Large intestine (tissue), 3 donors: ENCODE results near the gene HGF. TPM values are rescaled to one million over a fixed set of nuclear protein-coding genes. Genes with fewer than 3 reads are reported as not detected.

Source experiments
- DNase-seq, 2 donors: peaks; one replicate each; pipeline versions ENCODE4 v3.0.0 to v3.0.0-alpha.2; 2013
- H3K27ac ChIP-seq: one replicate; pipeline ENCODE4 v1.5.1; 2013; ENCODE audit warnings: low read length
- H3K27me3 ChIP-seq: 2 replicates; pipeline ENCODE4 v1.6.1; 2013; ENCODE audit warnings: low read length; ENCODE audit not compliant: control insufficient read depth, insufficient read depth
- H3K36me3 ChIP-seq: 2 replicates; pipeline ENCODE4 v1.6.1; 2013; ENCODE audit warnings: low read length; ENCODE audit not compliant: control insufficient read depth, insufficient read depth
- H3K4me1 ChIP-seq: one replicate; pipeline ENCODE4 v1.6.1; 2013; ENCODE audit warnings: low read length; ENCODE audit not compliant: control insufficient read depth, insufficient read depth
- H3K4me3 ChIP-seq: one replicate; pipeline ENCODE4 v1.5.1; 2013; ENCODE audit warnings: low read length
- H3K9me3 ChIP-seq: one replicate; pipeline ENCODE4 v1.6.1; 2013; ENCODE audit warnings: mild to moderate bottlenecking, low read depth, low read length, moderate library complexity; ENCODE audit not compliant: control insufficient read depth
- WGBS: methylation state at CpG from one replicate; pipeline ENCODE4 v1.1.5; 2013; ENCODE audit warnings: low lambda C conversion rate; ENCODE audit not compliant: insufficient coverage; 5-methylcytosine and 5-hydroxymethylcytosine counted together
- polyA plus RNA-seq: library from polyadenylated mRNA; unstranded; fragments of 120-200 nt; gene quantifications from one replicate; pipeline ENCODE4 v1.2.1, GENCODE V29; 2013

The HGF gene
- polyA plus RNA-seq, 1 donor, result 2.8 TPM

- Histone ChIP-seq H3K36me3 (no peaks in the 10 kb centered on the region), H3K27ac (no peak overlapping the region), H3K4me3 (no peak overlapping the region), H3K9me3 (no peaks in the 10 kb centered on the region), H3K27me3 (no peaks in the 10 kb centered on the region), H3K4me1 (no peaks in the 10 kb centered on the region)
- DNase-seq, result no peak
- WGBS, result 100% methylated on average over 2 of the region's 2 CpGs
These were observed 48.4 kb downstream of the HGF start for GRCh38 chr7:81721437-81721836.

GRCh38 chr7:81719865-81720264 is 50.0 kb downstream of the HGF start:
- no peak for DNase-seq
- Histone ChIP-seq H3K27me3 (no peaks in the 10 kb centered on the region), H3K9me3 (no peaks in the 10 kb centered on the region), H3K4me3 (no peak overlapping the region), H3K4me1 (no peaks in the 10 kb centered on the region), H3K36me3 (no peaks in the 10 kb centered on the region), H3K27ac (no peak overlapping the region)

- no peak for DNase-seq
- H3K27ac ChIP-seq, result no peak overlapping the region
- WGBS, result 87% methylated on average over 3 of the region's 5 CpGs
- H3K36me3 ChIP-seq, result no peaks in the 10 kb centered on the region
- no peaks in the 10 kb centered on the region for H3K27me3 ChIP-seq
- H3K4me3 ChIP-seq, result no peak overlapping the region
- no peaks in the 10 kb centered on the region for H3K9me3 ChIP-seq
- H3K4me1 ChIP-seq, result no peaks in the 10 kb centered on the region
These were observed 53.8 kb downstream of the HGF start for GRCh38 chr7:81715984-81716588.

GRCh38 chr7:81714306-81714705 is 55.5 kb downstream of the HGF start:
- Histone ChIP-seq H3K4me1 (no peaks in the 10 kb centered on the region), H3K4me3 (no peak overlapping the region), H3K36me3 (no peaks in the 10 kb centered on the region), H3K27me3 (no peaks in the 10 kb centered on the region), H3K27ac (no peak overlapping the region), H3K9me3 (no peaks in the 10 kb centered on the region)
- no peak for DNase-seq
- whole genome bisulfite sequencing, result no CpG with 5 or more reads among the region's 1 CpG

- no CpG with 5 or more reads among the region's 1 CpG for WGBS
- Histone ChIP-seq H3K27me3 (no peaks in the 10 kb centered on the region), H3K27ac (no peak overlapping the region), H3K9me3 (no peaks in the 10 kb centered on the region), H3K36me3 (no peaks in the 10 kb centered on the region), H3K4me1 (no peaks in the 10 kb centered on the region), H3K4me3 (no peak overlapping the region)
- DNase-seq, result no peak
These were observed 59.1 kb downstream of the HGF start for GRCh38 chr7:81710751-81711150.

GRCh38 chr7:81709836-81710235 is 60.0 kb downstream of the HGF start:
- Histone ChIP-seq H3K27me3 (no peaks in the 10 kb centered on the region), H3K9me3 (no peaks in the 10 kb centered on the region), H3K4me3 (no peak overlapping the region), H3K36me3 (no peaks in the 10 kb centered on the region), H3K4me1 (no peaks in the 10 kb centered on the region), H3K27ac (no peak overlapping the region)
- WGBS, result 80% methylated on average over 3 of the region's 5 CpGs
- DNase-seq, result no peak

- Histone ChIP-seq H3K4me3 (no peak overlapping the region), H3K9me3 (no peaks in the 10 kb centered on the region), H3K36me3 (no peaks in the 10 kb centered on the region), H3K27ac (no peak overlapping the region), H3K27me3 (no peaks in the 10 kb centered on the region), H3K4me1 (no peaks in the 10 kb centered on the region)
- DNase-seq, result no peak
These were observed 61.9 kb downstream of the HGF start for GRCh38 chr7:81707966-81708365.

- Histone ChIP-seq H3K27me3 (no peaks in the 10 kb centered on the region), H3K9me3 (no peaks in the 10 kb centered on the region), H3K4me3 (no peak overlapping the region), H3K4me1 (no peaks in the 10 kb centered on the region), H3K36me3 (no peaks in the 10 kb centered on the region), H3K27ac (no peak overlapping the region)
- no peak for DNase-seq
- 83% methylated on average over 2 of the region's 4 CpGs for WGBS
These were observed 62.7 kb downstream of the HGF start for GRCh38 chr7:81707196-81707595.

GRCh38 chr7:81705206-81705605 is 64.6 kb downstream of the HGF start:
- 76% methylated on average over 2 of the region's 2 CpGs for WGBS
- no peak for DNase-seq

GRCh38 chr7:81704595-81704994 is 65.3 kb downstream of the HGF start:
- 47% methylated on average over 3 of the region's 3 CpGs for whole genome bisulfite sequencing
- no peaks in the 10 kb centered on the region for H3K36me3 ChIP-seq
- no peak overlapping the region for H3K27ac ChIP-seq
- H3K4me3 ChIP-seq, result no peak overlapping the region
- no peak for DNase-seq
- H3K9me3 ChIP-seq, result no peaks in the 10 kb centered on the region
- no peaks in the 10 kb centered on the region for H3K27me3 ChIP-seq
- H3K4me1 ChIP-seq, result no peaks in the 10 kb centered on the region

More at GRCh38 chr7:81705206-81705605, 64.6 kb downstream of the HGF start:
- H3K27me3 ChIP-seq, result no peaks in the 10 kb centered on the region
- H3K4me3 ChIP-seq, result no peak overlapping the region
- H3K36me3 ChIP-seq, result no peaks in the 10 kb centered on the region
- H3K9me3 ChIP-seq, result no peaks in the 10 kb centered on the region
- H3K4me1 ChIP-seq, result no peaks in the 10 kb centered on the region
- H3K27ac ChIP-seq, result no peak overlapping the region

- Histone ChIP-seq H3K27me3 (no peaks in the 10 kb centered on the region), H3K9me3 (no peaks in the 10 kb centered on the region), H3K4me1 (no peaks in the 10 kb centered on the region), H3K27ac (no peak overlapping the region), H3K4me3 (no peak overlapping the region), H3K36me3 (no peaks in the 10 kb centered on the region)
- no peak for DNase-seq
These were observed 70.9 kb downstream of the HGF start for GRCh38 chr7:81698965-81699364.
